Right lobe of liver (tissue), 4 donors: ENCODE results near the gene C11orf58.

Experiments
- CTCF ChIP-seq, 4 donors: fragments of 200-600 bp in 3 of 4; fragments of 450-650 bp in 1 of 4; IDR thresholded peaks; one replicate each; pipeline versions ENCODE4 v1.5.1 to v1.8.0; 2016 to 2022; ENCODE audit warnings: antibody characterized with exemption in 4 of 4, mild to moderate bottlenecking in 2 of 4
- POLR2A ChIP-seq: fragments of 450-650 bp; IDR thresholded peaks from one replicate; pipeline ENCODE4 v1.6.1; 2017; ENCODE audit warnings: antibody characterized with exemption, mild to moderate bottlenecking
- donor health status: DM: no; HTN: no; CAD: no.
- donor health status: DM: no; HTN: no; CAD: no.
- donor health status: DM: no; HTN: yes; CAD: no.

- TF ChIP-seq CTCF (IDR thresholded peaks at IDR 0.05) (no peak), POLR2A (no peak)
Observed at GRCh38 chr11:16775614-16776283, 37.3 kb downstream of the C11orf58 start.
